Activated T-cell treated with anti-CD3 and anti-CD28 coated beads, Interleukin-2, amount 50 U/mL, for 4 hours (primary cell): ENCODE measurements around the gene LRRC72. TPM values are rescaled to one million over a fixed set of nuclear protein-coding genes. Genes with fewer than 3 reads are reported as not detected.
"Not testable (repeated sequence)": the region's sequence is repeated elsewhere in the genome, so short reads cannot be mapped to it uniquely, and the experiment has no call there.

ENCODE experiments used
- ATAC-seq, 2 donors: fragments of 200-7000 bp; cut with Tn5 transposase; one replicate each; pipeline ENCODE4 v1.10.0; 2021
- DNase-seq: peaks from one replicate; pipeline ENCODE4 v3.0.0-alpha.2; 2020
- H3K27me3 Mint-ChIP-seq: one replicate; pipeline ENCODE4 v1.8.0; 2021; ENCODE audit warnings: low read depth, mixed read lengths
- H3K36me3 Mint-ChIP-seq: one replicate; pipeline ENCODE4 v1.8.0; 2022; ENCODE audit warnings: mixed read lengths; ENCODE audit not compliant: insufficient read depth
- H3K4me1 Mint-ChIP-seq: one replicate; pipeline ENCODE4 v1.8.0; 2021; ENCODE audit warnings: low read depth, mixed read lengths
- H3K4me3 Mint-ChIP-seq: one replicate; pipeline ENCODE4 v1.8.0; 2021; ENCODE audit warnings: mild to moderate bottlenecking, moderate library complexity, mixed read lengths
- H3K9me3 Mint-ChIP-seq: one replicate; pipeline ENCODE4 v1.8.0; 2021; ENCODE audit warnings: mixed read lengths
- total RNA-seq, 3 donors: library from RNA; stranded (reverse); gene quantifications; one replicate each; pipeline ENCODE4 v1.2.1, GENCODE V29; 2021

LRRC72 gene
- total RNA-seq, 3 donors from 2014 or later: not detected

- no peak for DNase-seq
- no peaks in the 10 kb centered on the region for H3K4me1 Mint-ChIP-seq
- no peak overlapping the region for H3K4me3 Mint-ChIP-seq
- no peaks in the 10 kb centered on the region for H3K27me3 Mint-ChIP-seq
- peaks cover 6% of the 10 kb centered on the region for H3K9me3 Mint-ChIP-seq
- no peaks in the 10 kb centered on the region for H3K36me3 Mint-ChIP-seq
- ATAC-seq: no peak
Observed at GRCh38 chr7:16511314-16511713, 15.3 kb upstream of the LRRC72 start.

GRCh38 chr7:16512097-16512496 lies 14.5 kb upstream of the LRRC72 start:
- no peak for DNase-seq
- Mint-ChIP-seq H3K27me3 (no peaks in the 10 kb centered on the region), H3K4me1 (no peaks in the 10 kb centered on the region), H3K9me3 (peaks cover 6% of the 10 kb centered on the region), H3K36me3 (no peaks in the 10 kb centered on the region), H3K4me3 (no peak overlapping the region)
- ATAC-seq: no peak

DNA sequence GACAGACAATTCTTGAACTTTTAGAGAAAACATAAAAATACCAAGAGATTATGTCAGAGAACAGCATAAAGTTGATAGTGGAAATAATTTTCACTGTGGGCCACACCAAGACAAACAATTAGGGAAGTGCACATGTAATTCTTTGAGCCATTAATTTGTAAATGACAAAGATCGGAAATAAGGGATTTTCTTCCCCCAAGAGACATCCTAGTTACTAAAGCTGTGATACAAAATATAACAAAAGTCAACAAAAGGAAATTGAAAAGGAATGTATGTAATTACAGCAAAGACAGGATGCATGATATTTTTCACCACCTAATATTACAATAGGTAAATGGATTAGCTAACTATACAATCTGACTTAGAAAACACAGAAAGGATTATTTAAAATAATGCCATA lies 12.4 kb upstream of the LRRC72 start:
- Mint-ChIP-seq H3K27me3 (no peaks in the 10 kb centered on the region), H3K9me3 (no peaks in the 10 kb centered on the region), H3K4me3 (no peak overlapping the region), H3K4me1 (no peaks in the 10 kb centered on the region), H3K36me3 (no peaks in the 10 kb centered on the region)
- ATAC-seq (no peak), DNase-seq (no peak)

- no peaks in the 10 kb centered on the region for H3K4me1 Mint-ChIP-seq
- no peaks in the 10 kb centered on the region for H3K36me3 Mint-ChIP-seq
- ATAC-seq: no peak
- H3K4me3 Mint-ChIP-seq: no peak overlapping the region
- no peaks in the 10 kb centered on the region for H3K27me3 Mint-ChIP-seq
- DNase-seq: no peak
- H3K9me3 Mint-ChIP-seq: no peaks in the 10 kb centered on the region
Observed at GRCh38 chr7:16514729-16515128, 11.9 kb upstream of the LRRC72 start.

DNA sequence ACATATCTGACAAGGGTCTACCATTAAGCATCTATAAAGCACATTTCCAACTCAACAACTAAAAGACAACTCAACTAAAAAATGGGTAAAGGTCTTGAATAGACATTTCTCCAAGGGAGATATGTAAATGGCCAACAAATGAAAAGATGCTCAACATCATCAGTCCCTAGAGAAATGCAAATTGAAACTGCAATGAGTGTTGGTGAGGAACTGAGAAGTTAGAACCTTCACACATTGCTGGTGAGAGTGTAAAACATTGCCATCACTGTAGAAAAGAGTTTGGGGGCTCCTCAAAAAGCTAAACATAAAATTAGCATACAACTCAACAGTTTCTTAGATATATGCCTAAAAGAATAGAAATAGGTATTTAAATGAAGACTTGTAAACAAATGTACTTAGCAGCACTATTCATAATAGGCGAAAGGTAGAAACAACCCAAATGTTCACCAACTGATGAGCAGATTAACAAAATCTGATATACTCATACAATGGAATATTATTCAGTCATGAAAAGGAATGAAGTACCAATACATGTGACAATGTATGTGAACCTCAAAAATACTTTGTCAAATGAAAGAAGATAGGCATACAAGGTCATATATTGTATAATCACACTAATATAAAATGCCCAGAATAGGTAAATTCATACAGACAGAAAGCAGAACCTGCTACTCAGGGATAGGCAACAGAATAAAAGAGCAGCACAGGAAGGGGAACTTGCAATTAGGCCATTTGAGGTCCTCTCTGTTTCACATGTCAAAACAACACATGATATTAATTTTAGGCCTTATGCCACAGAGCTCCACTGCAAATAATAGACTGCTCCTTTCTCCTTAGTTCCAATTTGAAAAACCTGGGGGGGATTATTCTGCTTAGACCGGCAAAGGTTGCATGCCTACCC lies 10.6 kb upstream of the LRRC72 start:
- ATAC-seq (no peak), DNase-seq (no peak)
- Mint-ChIP-seq H3K36me3 (no peaks in the 10 kb centered on the region), H3K9me3 (peaks cover 5% of the 10 kb centered on the region), H3K27me3 (no peaks in the 10 kb centered on the region), H3K4me1 (no peaks in the 10 kb centered on the region), H3K4me3 (no peak overlapping the region)

- H3K27me3 Mint-ChIP-seq, H3K4me3 Mint-ChIP-seq, H3K36me3 Mint-ChIP-seq, H3K9me3 Mint-ChIP-seq, H3K4me1 Mint-ChIP-seq, ATAC-seq, DNase-seq: not testable (repeated sequence)
Observed at GRCh38 chr7:16519985-16520384, 6.6 kb upstream of the LRRC72 start.

- DNase-seq (no peak), ATAC-seq (no peak)
- H3K4me1 Mint-ChIP-seq: no peaks in the 10 kb centered on the region
- no peak overlapping the region for H3K4me3 Mint-ChIP-seq
- no peaks in the 10 kb centered on the region for H3K27me3 Mint-ChIP-seq
- no peaks in the 10 kb centered on the region for H3K36me3 Mint-ChIP-seq
- peaks cover 5% of the 10 kb centered on the region for H3K9me3 Mint-ChIP-seq
Observed at GRCh38 chr7:16524332-16524731, 2.3 kb upstream of the LRRC72 start.

DNA sequence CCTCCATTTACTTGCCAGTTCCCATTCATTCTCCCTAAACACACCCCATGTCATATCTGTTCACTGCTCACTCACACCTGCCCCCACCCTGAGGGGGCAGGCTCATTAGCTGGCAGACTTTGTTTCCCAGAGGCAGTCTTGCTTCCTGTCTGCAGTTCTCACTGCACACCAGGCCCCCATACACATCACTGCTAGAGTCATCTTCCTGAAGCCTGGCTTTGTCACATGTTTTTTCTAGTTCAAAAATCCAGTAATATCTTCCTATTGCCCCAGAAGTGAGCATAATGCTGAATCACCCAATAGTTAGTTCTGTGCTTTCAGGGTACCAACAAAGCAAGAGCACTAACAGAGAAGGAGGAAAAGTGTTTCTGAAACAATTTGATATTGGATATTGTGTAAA lies 1.9 kb downstream of the LRRC72 start:
- Mint-ChIP-seq H3K9me3 (no peaks in the 10 kb centered on the region), H3K36me3 (no peaks in the 10 kb centered on the region), H3K27me3 (no peaks in the 10 kb centered on the region), H3K4me1 (no peaks in the 10 kb centered on the region), H3K4me3 (no peak overlapping the region)
- DNase-seq: no peak
- peak in 1 of 2 donors; percentile 28 for ATAC-seq

DNA sequence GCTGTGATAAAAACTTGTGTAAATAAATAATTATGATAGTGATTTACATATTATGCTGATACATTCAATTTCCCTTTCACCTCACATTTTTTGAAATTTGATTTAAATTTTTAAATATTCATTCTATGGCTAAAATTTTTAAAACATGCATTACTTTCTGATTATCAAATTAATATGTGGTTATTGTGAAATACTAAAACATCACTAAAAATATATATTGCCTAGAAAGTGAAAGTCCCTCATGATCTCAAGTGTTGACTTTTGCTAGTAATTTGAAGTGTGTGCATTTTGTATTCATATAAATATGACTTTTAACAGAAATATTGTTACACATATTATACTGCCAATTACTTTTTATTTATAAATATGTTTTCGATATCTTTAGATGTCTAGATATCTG lies 3.1 kb downstream of the LRRC72 start:
- H3K4me1 Mint-ChIP-seq: no peaks in the 10 kb centered on the region
- ATAC-seq: no peak
- H3K36me3 Mint-ChIP-seq: no peaks in the 10 kb centered on the region
- no peak overlapping the region for H3K4me3 Mint-ChIP-seq
- DNase-seq: no peak
- H3K27me3 Mint-ChIP-seq: no peaks in the 10 kb centered on the region
- no peaks in the 10 kb centered on the region for H3K9me3 Mint-ChIP-seq

DNA sequence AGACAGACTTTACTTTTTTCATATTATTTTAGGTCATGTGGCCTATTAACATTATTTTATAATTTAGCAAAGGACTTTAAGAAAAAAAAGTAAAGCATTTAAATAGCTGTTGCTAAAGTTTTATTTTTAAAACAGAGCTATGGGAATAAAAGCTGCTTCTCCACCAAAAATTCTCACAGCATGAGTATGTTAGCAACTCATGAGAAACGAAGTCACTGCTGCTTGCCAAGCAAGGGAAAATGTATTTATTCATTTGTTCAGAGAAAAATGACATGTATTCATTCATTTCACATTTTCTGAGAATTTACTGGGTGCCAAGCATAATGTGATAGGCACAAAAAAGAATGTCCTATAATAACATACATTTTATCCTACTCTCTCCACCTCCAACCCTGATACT lies 5.1 kb downstream of the LRRC72 start:
- H3K4me1 Mint-ChIP-seq: no peaks in the 10 kb centered on the region
- no peaks in the 10 kb centered on the region for H3K36me3 Mint-ChIP-seq
- H3K9me3 Mint-ChIP-seq: no peaks in the 10 kb centered on the region
- H3K27me3 Mint-ChIP-seq: no peaks in the 10 kb centered on the region
- ATAC-seq: no peak
- no peak overlapping the region for H3K4me3 Mint-ChIP-seq
- DNase-seq: no peak

GRCh38 chr7:16532272-16532671 lies 5.6 kb downstream of the LRRC72 start:
- Mint-ChIP-seq H3K4me3 (no peak overlapping the region), H3K27me3 (no peaks in the 10 kb centered on the region), H3K36me3 (no peaks in the 10 kb centered on the region), H3K4me1 (no peaks in the 10 kb centered on the region), H3K9me3 (no peaks in the 10 kb centered on the region)
- DNase-seq (no peak), ATAC-seq (no peak)

DNA sequence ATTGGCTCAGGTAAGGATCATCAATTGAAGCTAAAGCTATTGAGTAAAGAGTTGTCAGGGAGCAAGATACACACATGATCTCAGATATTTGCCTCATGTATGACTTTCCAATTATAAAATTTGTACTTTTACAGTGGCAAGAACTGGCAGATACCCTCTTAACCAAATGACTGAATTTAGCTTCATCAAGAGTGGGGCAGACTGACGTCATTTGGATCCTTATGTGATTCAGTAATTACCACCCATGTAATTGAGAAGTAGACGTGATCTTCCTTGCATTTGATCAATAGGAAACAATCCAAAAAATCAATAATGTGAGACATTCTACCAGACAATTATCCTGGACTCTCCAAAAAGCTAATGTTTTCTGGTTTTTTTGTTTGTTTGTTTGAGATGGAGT lies 8.9 kb downstream of the LRRC72 start:
- Mint-ChIP-seq H3K9me3 (no peaks in the 10 kb centered on the region), H3K36me3 (no peaks in the 10 kb centered on the region), H3K27me3 (no peaks in the 10 kb centered on the region), H3K4me3 (no peak overlapping the region), H3K4me1 (no peaks in the 10 kb centered on the region)
- ATAC-seq (no peak), DNase-seq (no peak)

- H3K4me3 Mint-ChIP-seq, DNase-seq, H3K9me3 Mint-ChIP-seq, H3K4me1 Mint-ChIP-seq, H3K36me3 Mint-ChIP-seq, H3K27me3 Mint-ChIP-seq, ATAC-seq: not testable (repeated sequence)
Observed at GRCh38 chr7:16540559-16540958, 13.9 kb downstream of the LRRC72 start.

DNA sequence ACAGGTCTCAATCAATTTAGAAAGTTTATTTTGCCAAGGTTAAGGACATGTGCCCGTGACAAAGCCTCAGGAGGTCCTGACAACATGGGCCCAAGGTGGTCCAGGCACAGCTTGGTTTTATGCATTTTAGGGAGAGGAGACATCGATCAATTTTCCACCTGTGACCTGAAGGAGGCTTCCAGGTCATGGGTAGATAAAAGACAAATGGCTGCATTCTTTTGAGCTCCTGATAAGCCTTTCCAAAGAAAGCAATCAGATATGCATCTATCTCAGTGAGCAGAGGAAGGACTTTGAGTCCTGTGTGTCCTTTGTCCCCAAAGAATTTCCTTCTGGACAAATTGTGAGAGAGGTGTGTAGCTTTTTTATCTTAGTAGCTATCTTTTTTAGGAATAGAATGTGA lies 15.8 kb downstream of the LRRC72 start:
- ATAC-seq (no peak), DNase-seq (no peak)
- Mint-ChIP-seq H3K4me1 (no peaks in the 10 kb centered on the region), H3K27me3 (peaks cover 2% of the 10 kb centered on the region), H3K36me3 (no peaks in the 10 kb centered on the region), H3K4me3 (no peak overlapping the region), H3K9me3 (no peaks in the 10 kb centered on the region)

- no peak for DNase-seq
- H3K9me3 Mint-ChIP-seq: no peaks in the 10 kb centered on the region
- H3K4me1 Mint-ChIP-seq: no peaks in the 10 kb centered on the region
- peaks cover 2% of the 10 kb centered on the region for H3K27me3 Mint-ChIP-seq
- no peak for ATAC-seq
- no peak overlapping the region for H3K4me3 Mint-ChIP-seq
- no peaks in the 10 kb centered on the region for H3K36me3 Mint-ChIP-seq
Observed at GRCh38 chr7:16543456-16543855, 16.8 kb downstream of the LRRC72 start.
